Heart left ventricle (tissue), 13 donors: ENCODE measurements around the gene HMCN2.

Experiments
- POLR2A ChIP-seq, 2 donors: fragments of 450-650 bp; IDR thresholded peaks; one replicate each; pipeline ENCODE4 v1.6.1; 2017; ENCODE audit warnings: antibody characterized with exemption in 2 of 2, mild to moderate bottlenecking in 2 of 2, moderate library complexity in 2 of 2
- TF ChIP-seq, protein P1 (sequence below), 12 donors: fragments of 200-600 bp; sonication (generic) in 4 of 12; IDR thresholded peaks; one replicate each; pipeline versions ENCODE4 v1.5.0 to v1.8.0; 2018 to 2022; ENCODE audit warnings: antibody characterized with exemption in 12 of 12, mild to moderate bottlenecking in 5 of 12
- donor health status: ischemic (EF 13 %, LVEDD 7.1; RV severe dilation, severe dysfunction).
- donor health status: DM: no; HTN: yes; CAD: no.
- donor health status: DM: no; HTN: no; CAD: no.
- donor health status: ischemic (EF 25% LVEDD 6.9; RV normal size, moderate dysfunction).
- donor health status: ischemic (EF 25% LVEDD 5.7; RV mildly dilated, moderate dysfunction).
- donor health status: ischemic (EF 35%, LVEDD 5.7; RV mildly dilated, moderate dysfunction).
- donor health status: nonischemic (EF 11% LVEDD 7.7; RV severe dilation, severe dysfunction).
- donor health status: DM: yes; HTN: yes; CAD: no.
- donor health status: PGD.
- donor health status: ischemic (EF 29% LVEDD 5.4; RV normal size, mild dysfunction).
- donor health status: nonischemic (EF 23%, LVEDD 6.1; RV moderate dilation, normal function).

DNA sequence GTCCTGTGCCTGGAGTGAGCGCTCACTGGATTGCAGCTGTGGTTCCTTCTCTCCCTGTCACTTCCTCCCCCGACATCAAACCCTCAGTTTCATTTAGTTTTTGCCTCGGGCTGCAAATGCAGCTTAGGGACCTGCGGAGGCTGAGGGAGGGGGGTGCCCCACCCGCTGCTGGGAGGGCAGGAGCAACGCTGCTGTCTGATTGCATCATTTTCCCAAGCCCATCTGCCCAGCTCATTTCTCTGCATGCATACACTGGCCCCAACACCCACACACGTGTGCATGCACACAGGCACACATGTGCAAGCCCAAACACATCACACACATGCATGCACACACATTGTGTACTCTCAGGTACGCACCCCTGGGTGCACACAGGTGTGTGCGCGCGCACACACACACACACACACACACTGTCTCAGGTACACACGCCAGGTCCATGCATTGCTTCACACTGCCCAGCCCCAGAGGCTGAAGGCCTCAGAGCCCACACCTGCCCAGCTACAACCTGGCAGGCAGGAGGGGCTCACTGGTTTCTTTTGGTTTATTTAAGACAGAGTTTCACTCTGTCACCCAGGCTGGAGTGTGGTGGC, 182.6 kb downstream of the HMCN2 start:
- TF ChIP-seq, protein P1, sequence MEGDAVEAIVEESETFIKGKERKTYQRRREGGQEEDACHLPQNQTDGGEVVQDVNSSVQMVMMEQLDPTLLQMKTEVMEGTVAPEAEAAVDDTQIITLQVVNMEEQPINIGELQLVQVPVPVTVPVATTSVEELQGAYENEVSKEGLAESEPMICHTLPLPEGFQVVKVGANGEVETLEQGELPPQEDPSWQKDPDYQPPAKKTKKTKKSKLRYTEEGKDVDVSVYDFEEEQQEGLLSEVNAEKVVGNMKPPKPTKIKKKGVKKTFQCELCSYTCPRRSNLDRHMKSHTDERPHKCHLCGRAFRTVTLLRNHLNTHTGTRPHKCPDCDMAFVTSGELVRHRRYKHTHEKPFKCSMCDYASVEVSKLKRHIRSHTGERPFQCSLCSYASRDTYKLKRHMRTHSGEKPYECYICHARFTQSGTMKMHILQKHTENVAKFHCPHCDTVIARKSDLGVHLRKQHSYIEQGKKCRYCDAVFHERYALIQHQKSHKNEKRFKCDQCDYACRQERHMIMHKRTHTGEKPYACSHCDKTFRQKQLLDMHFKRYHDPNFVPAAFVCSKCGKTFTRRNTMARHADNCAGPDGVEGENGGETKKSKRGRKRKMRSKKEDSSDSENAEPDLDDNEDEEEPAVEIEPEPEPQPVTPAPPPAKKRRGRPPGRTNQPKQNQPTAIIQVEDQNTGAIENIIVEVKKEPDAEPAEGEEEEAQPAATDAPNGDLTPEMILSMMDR (IDR thresholded peaks at IDR 0.05): no peak
- no peak for TF ChIP-seq POLR2A (IDR thresholded peaks at IDR 0.05)
